Peyer's patch (tissue), 4 donors: Measurements from ENCODE around the gene FAM117A.

Experiments
- CTCF ChIP-seq, 6 experiments: fragments of 450-650 bp in 4 of 6; fragments of 200-600 bp in 2 of 6; sonication (generic) in 1 of 6; IDR thresholded peaks; one replicate each; pipeline ENCODE4 v1.5.1; 2017 to 2019; ENCODE audit warnings: antibody characterized with exemption in 6 of 6, mild to moderate bottlenecking in 3 of 6, moderate library complexity in 1 of 6
- POLR2A ChIP-seq, 2 donors: fragments of 450-650 bp; IDR thresholded peaks; one replicate each; pipeline ENCODE4 v1.5.1; 2017; ENCODE audit warnings: antibody characterized with exemption in 2 of 2, mild to moderate bottlenecking in 2 of 2, moderate library complexity in 2 of 2

GRCh38 chr17:49764559-49765180 lies 739 bp upstream of the FAM117A start:
- TF ChIP-seq CTCF (IDR thresholded peaks at IDR 0.05) (no peak), POLR2A (IDR thresholded peaks at IDR 0.05) (no peak)
